Stimulated activated CD8-positive, alpha-beta memory T cell treated with anti-CD3 and anti-CD28 coated beads, Interleukin-12 subunit alpha, Interleukin-12 subunit beta, amount 100 ng/mL, for 24 hours (primary cell): ENCODE measurements around the gene MYL5.
"Not testable (repeated sequence)": the region's sequence is repeated elsewhere in the genome, so short reads cannot be mapped to it uniquely, and the experiment has no call there.

ENCODE experiments used
- DNase-seq: peaks from one replicate; pipeline ENCODE4 v3.0.0-alpha.2; 2020; ENCODE audit errors: extremely low read depth

Gene MYL5

GRCh38 chr4:705278-706082, 31.1 kb downstream of the MYL5 start, which contains the start of gene PCGF3:
Gene PCGF3 (plus strand): TSS chr4:705832. CDS start chr4:733681, 27,849 bp downstream.
- peak; percentile 88 for DNase-seq

GRCh38 chr4:706083-706633, 31.8 kb downstream of the MYL5 start:
- DNase-seq, result not testable (repeated sequence)

- no peak for DNase-seq
Measured at GRCh38 chr4:706834-707598, 32.7 kb downstream of the MYL5 start.

GRCh38 chr4:707929-708630, 33.7 kb downstream of the MYL5 start:
- DNase-seq, result no peak

- DNase-seq, result no peak
Measured at GRCh38 chr4:708631-708933, 34.2 kb downstream of the MYL5 start.

GRCh38 chr4:709348-709747, 35.0 kb downstream of the MYL5 start:
- DNase-seq, result no peak

GRCh38 chr4:710116-710515, 35.8 kb downstream of the MYL5 start:
- DNase-seq, result no peak

- DNase-seq, result no peak
Measured at GRCh38 chr4:710916-711315, 36.6 kb downstream of the MYL5 start.

- no peak for DNase-seq
Measured at GRCh38 chr4:712093-712492, 37.8 kb downstream of the MYL5 start.

GRCh38 chr4:712916-713632, 38.7 kb downstream of the MYL5 start:
- DNase-seq, result no peak

GRCh38 chr4:714087-714486, 39.7 kb downstream of the MYL5 start:
- DNase-seq, result no peak

- DNase-seq, result no peak
Measured at GRCh38 chr4:717601-718320, 43.4 kb downstream of the MYL5 start.

GRCh38 chr4:718460-718859, 44.1 kb downstream of the MYL5 start:
- no peak for DNase-seq

- DNase-seq, result no peak
Measured at GRCh38 chr4:720111-720860, 45.9 kb downstream of the MYL5 start.

GRCh38 chr4:721261-722168, 47.2 kb downstream of the MYL5 start:
- DNase-seq, result no peak

- DNase-seq, result no peak
Measured at GRCh38 chr4:722169-722725, 47.9 kb downstream of the MYL5 start.

GRCh38 chr4:722851-723360, 48.6 kb downstream of the MYL5 start:
- DNase-seq, result no peak

- no peak for DNase-seq
Measured at GRCh38 chr4:723751-724530, 49.6 kb downstream of the MYL5 start.
